ENCODE data around the gene CELSR1. TPM values are rescaled to one million over a fixed set of nuclear protein-coding genes. Genes with fewer than 3 reads are reported as not detected.

The CELSR1 gene
- polyA plus RNA-seq, 4 donors = 23.7 to 30.9 (median 27.5) TPM

GRCh38 chr22:46388647-46389046 is 148.8 kb downstream of the CELSR1 start:
- DNase-seq (ENCODE audit: low read depth in 4 of 4, low spot score in 3 of 4) = no peak

- DNase-seq (ENCODE audit: low read depth in 4 of 4, low spot score in 3 of 4) = no peak
Measured at GRCh38 chr22:46387748-46388147, 149.7 kb downstream of the CELSR1 start.

- no peak for DNase-seq (ENCODE audit: low read depth in 4 of 4, low spot score in 3 of 4)
Measured at GRCh38 chr22:46386312-46386711, 151.1 kb downstream of the CELSR1 start.

- DNase-seq (ENCODE audit: low read depth in 4 of 4, low spot score in 3 of 4) = no peak
Measured at GRCh38 chr22:46382524-46382923, 154.9 kb downstream of the CELSR1 start.

- DNase-seq (ENCODE audit: low read depth in 4 of 4, low spot score in 3 of 4) = no peak
Measured at GRCh38 chr22:46381731-46382130, 155.7 kb downstream of the CELSR1 start.

GRCh38 chr22:46381142-46381541 is 156.3 kb downstream of the CELSR1 start:
- DNase-seq (ENCODE audit: low read depth in 4 of 4, low spot score in 3 of 4) = no peak

- DNase-seq (ENCODE audit: low read depth in 4 of 4, low spot score in 3 of 4) = no peak
Measured at GRCh38 chr22:46380581-46380980, 156.8 kb downstream of the CELSR1 start.

- no peak for DNase-seq (ENCODE audit: low read depth in 4 of 4, low spot score in 3 of 4)
Measured at GRCh38 chr22:46380069-46380468, 157.4 kb downstream of the CELSR1 start.

GRCh38 chr22:46379066-46379930 is 158.1 kb downstream of the CELSR1 start:
- peak in 2 of 4 donors; percentile 72 to 73 for DNase-seq (ENCODE audit: low read depth in 4 of 4, low spot score in 3 of 4)

GRCh38 chr22:46378426-46379065 is 158.9 kb downstream of the CELSR1 start:
- DNase-seq (ENCODE audit: low read depth in 4 of 4, low spot score in 3 of 4) = no peak

- DNase-seq (ENCODE audit: low read depth in 4 of 4, low spot score in 3 of 4) = no peak
Measured at GRCh38 chr22:46377525-46378425, 159.6 kb downstream of the CELSR1 start.

- no peak for DNase-seq (ENCODE audit: low read depth in 4 of 4, low spot score in 3 of 4)
Measured at GRCh38 chr22:46376908-46377524, 160.4 kb downstream of the CELSR1 start.

- no peak for DNase-seq (ENCODE audit: low read depth in 4 of 4, low spot score in 3 of 4)
Measured at GRCh38 chr22:46376111-46376510, 161.3 kb downstream of the CELSR1 start.

- DNase-seq (ENCODE audit: low read depth in 4 of 4, low spot score in 3 of 4) = no peak
Measured at GRCh38 chr22:46374663-46375474, 162.6 kb downstream of the CELSR1 start.

- no peak for DNase-seq (ENCODE audit: low read depth in 4 of 4, low spot score in 3 of 4)
Measured at GRCh38 chr22:46373921-46374662, 163.3 kb downstream of the CELSR1 start.

GRCh38 chr22:46373159-46373558 is 164.3 kb downstream of the CELSR1 start:
- DNase-seq (ENCODE audit: low read depth in 4 of 4, low spot score in 3 of 4) = no peak

GRCh38 chr22:46372686-46373085 is 164.7 kb downstream of the CELSR1 start:
- no peak for DNase-seq (ENCODE audit: low read depth in 4 of 4, low spot score in 3 of 4)

- DNase-seq (ENCODE audit: low read depth in 4 of 4, low spot score in 3 of 4) = no peak
Measured at GRCh38 chr22:46371623-46372226, 165.7 kb downstream of the CELSR1 start.
